Measurements from ENCODE around the gene CCL4.

DNA sequence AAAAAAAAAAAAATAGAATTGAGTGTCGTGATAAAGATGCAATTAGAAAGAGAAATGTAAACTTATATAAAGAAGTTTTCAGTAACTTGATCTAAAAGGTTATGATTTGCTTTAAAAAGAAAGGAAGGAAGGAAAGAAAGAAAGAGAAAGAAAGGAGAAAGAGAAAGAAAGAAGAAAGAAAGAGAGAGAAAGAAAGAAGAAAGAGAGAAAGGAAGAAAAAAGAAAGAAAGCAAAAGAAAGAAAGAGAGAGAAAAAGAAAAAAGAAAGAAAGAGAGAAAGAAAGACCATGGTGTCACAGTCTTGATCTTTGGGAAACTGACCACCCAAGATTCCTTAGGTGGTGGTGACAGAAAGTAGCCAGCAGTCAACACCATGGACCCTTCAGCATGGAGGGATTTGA, 9.4 kb upstream of the CCL4 start:
- no peak for TF ChIP-seq TAF1 (IDR thresholded peaks at IDR 0.05; ENCODE audit: low read depth, low read length)
- no peak for TF ChIP-seq POLR2AphosphoS5 (IDR thresholded peaks at IDR 0.05; ENCODE audit: low read depth, low read length)
- TF ChIP-seq POLR2A (IDR thresholded peaks at IDR 0.05; ENCODE audit: low read depth, low read length) = no peak
- no peak for TF ChIP-seq SPI1 (IDR thresholded peaks at IDR 0.05; ENCODE audit: low read depth, low read length)
- no peak for TF ChIP-seq PAX5 (IDR thresholded peaks at IDR 0.05; ENCODE audit: insufficient read depth, low read length, severe bottlenecking)
